H1 (cell line): ENCODE measurements around the gene TBC1D22A. TPM values are rescaled to one million over a fixed set of nuclear protein-coding genes. Genes with fewer than 3 reads are reported as not detected.

Experiments used
- CHD2 ChIP-seq: IDR thresholded peaks from 2 replicates; pipeline ENCODE4 v1.6.1; 2012; ENCODE audit warnings: low read length, improper control_type of control experiment
- KDM4A ChIP-seq: IDR thresholded peaks from one replicate; pipeline ENCODE4 v1.7.1; 2012; ENCODE audit warnings: low read depth, mild to moderate bottlenecking, moderate library complexity, low read length, inconsistent platforms; ENCODE audit not compliant: severe bottlenecking
- RFX5 ChIP-seq: IDR thresholded peaks from 2 replicates; pipeline ENCODE4 v1.6.1; 2011; ENCODE audit warnings: low read depth, low read length, improper control_type of control experiment, borderline replicate concordance
- SIRT6 ChIP-seq: IDR thresholded peaks from one replicate; pipeline ENCODE4 v1.7.1; 2012; ENCODE audit warnings: low read length, inconsistent platforms
- TAF1 ChIP-seq: IDR thresholded peaks from 2 replicates; pipeline ENCODE4 v1.6.1; 2011; ENCODE audit warnings: mild to moderate bottlenecking, low read depth, low read length
- polyA plus RNA-seq, 7 experiments: library from polyadenylated mRNA; depleted of rRNA in 3 of 7; stranded (reverse) in 5 of 7; unstranded in 2 of 7; fragments of >200 nt in 5 of 7; fragments of 200-250 nt in 2 of 7; gene quantifications; 1 replicate in 5 of 7; 2 replicates in 1 of 7; 4 replicates in 1 of 7; pipeline versions ENCODE4 v1.2.1 to v1.2.3, GENCODE V29; 2011 to 2013; ENCODE audit warnings: missing spikeins in 2 of 7, mixed read lengths in 2 of 7
- total RNA-seq: library from RNA; stranded (reverse); fragmentation: NEBNext Ultra II Directional; extraction: Animal tissue kit (Norgen Biotek cat#: 25700); gene quantifications from 2 replicates; pipeline ENCODE4 v1.2.1, GENCODE V29; 2021

The TBC1D22A gene
- total and polyA plus RNA-seq, 2 of the 8 experiments (the other 6 are each of a cell fraction or from before 2014, with no cell fraction given) = 11.9 to 18.4 TPM

- TF ChIP-seq RFX5 (no peak), KDM4A (no peak), SIRT6 (no peak), TAF1 (no peak), CHD2 (no peak)
Observed at GRCh38 chr22:46764140-46764680, 1.8 kb downstream of the TBC1D22A start (continued).
